DOHH2 (cell line): Measurements from ENCODE around the gene BTRC.

Experiments
- CTCF ChIP-seq: fragments of 200-600 bp; sonication (generic); IDR thresholded peaks from one replicate; pipeline ENCODE4 v1.5.1; 2014; ENCODE audit warnings: antibody characterized with exemption, mild to moderate bottlenecking, low read depth, low read length; ENCODE audit not compliant: poor library complexity, severe bottlenecking
- EZH2phosphoT487 ChIP-seq: fragments of 200-600 bp; sonication (generic); IDR thresholded peaks from 2 replicates; pipeline ENCODE4 v1.6.1; 2017; ENCODE audit warnings: borderline replicate concordance, mild to moderate bottlenecking, antibody characterized with exemption, low read length, moderate library complexity, mixed read lengths

GRCh38 chr10:101400585-101400984 is 46.6 kb downstream of the BTRC start:
- TF ChIP-seq CTCF (no peak), EZH2phosphoT487 (no peak)
